ENCODE results near the gene RANGRF.

The RANGRF gene

DNA sequence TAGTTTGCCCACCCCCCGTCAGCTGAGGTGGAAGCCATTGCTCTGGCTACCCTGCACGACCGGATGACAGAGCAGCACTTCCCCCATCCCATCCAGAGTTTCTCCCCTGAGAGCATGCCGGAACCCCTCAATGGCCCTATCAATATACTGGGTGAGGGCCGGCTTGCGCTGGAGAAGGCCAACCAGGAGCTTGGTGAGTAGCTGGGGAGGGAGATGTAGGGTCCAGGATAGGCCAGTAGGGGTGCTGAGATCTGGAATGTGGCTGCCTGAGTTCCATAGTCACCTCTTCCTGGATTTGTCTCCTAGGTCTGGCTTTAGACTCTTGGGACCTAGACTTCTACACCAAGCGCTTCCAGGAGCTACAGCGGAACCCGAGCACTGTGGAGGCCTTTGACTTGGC lies 33.0 kb upstream of the RANGRF start:
- peak; percentile 60 for ATAC-seq
- TF ChIP-seq ZNF70 (CRISPR knock-in tag; IDR thresholded peaks at IDR 0.05) (no peak), BACH2 (CRISPR knock-in tag; IDR thresholded peaks at IDR 0.05; ENCODE audit: borderline replicate concordance) (no peak), ESRRG (CRISPR knock-in tag; IDR thresholded peaks at IDR 0.05) (no peak), TCF4 (CRISPR knock-in tag; IDR thresholded peaks at IDR 0.05; ENCODE audit: borderline replicate concordance) (no peak), ZC3H10 (CRISPR knock-in tag; IDR thresholded peaks at IDR 0.05) (no peak), OSR1 (CRISPR knock-in tag; IDR thresholded peaks at IDR 0.05) (no peak), ZFP30 (CRISPR knock-in tag; IDR thresholded peaks at IDR 0.05) (no peak), ZNF8 (CRISPR knock-in tag; IDR thresholded peaks at IDR 0.05) (no peak), ZNF565 (CRISPR knock-in tag; conservative IDR thresholded peaks at IDR 0.05; ENCODE audit: low read depth) (no peak), SNAI2 (CRISPR knock-in tag; IDR thresholded peaks at IDR 0.05) (no peak), TOX (CRISPR knock-in tag; IDR thresholded peaks at IDR 0.05; ENCODE audit: borderline replicate concordance) (no peak), RARB (CRISPR knock-in tag; IDR thresholded peaks at IDR 0.05) (no peak), GLIS3 (CRISPR knock-in tag; IDR thresholded peaks at IDR 0.05) (no peak)
- TF ChIP-seq, protein P1, sequence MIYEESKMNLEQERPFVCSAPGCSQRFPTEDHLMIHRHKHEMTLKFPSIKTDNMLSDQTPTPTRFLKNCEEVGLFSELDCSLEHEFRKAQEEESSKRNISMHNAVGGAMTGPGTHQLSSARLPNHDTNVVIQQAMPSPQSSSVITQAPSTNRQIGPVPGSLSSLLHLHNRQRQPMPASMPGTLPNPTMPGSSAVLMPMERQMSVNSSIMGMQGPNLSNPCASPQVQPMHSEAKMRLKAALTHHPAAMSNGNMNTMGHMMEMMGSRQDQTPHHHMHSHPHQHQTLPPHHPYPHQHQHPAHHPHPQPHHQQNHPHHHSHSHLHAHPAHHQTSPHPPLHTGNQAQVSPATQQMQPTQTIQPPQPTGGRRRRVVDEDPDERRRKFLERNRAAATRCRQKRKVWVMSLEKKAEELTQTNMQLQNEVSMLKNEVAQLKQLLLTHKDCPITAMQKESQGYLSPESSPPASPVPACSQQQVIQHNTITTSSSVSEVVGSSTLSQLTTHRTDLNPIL (CRISPR knock-in tag; IDR thresholded peaks at IDR 0.05; ENCODE audit: low read depth) = no peak
- TF ChIP-seq, protein P2, sequence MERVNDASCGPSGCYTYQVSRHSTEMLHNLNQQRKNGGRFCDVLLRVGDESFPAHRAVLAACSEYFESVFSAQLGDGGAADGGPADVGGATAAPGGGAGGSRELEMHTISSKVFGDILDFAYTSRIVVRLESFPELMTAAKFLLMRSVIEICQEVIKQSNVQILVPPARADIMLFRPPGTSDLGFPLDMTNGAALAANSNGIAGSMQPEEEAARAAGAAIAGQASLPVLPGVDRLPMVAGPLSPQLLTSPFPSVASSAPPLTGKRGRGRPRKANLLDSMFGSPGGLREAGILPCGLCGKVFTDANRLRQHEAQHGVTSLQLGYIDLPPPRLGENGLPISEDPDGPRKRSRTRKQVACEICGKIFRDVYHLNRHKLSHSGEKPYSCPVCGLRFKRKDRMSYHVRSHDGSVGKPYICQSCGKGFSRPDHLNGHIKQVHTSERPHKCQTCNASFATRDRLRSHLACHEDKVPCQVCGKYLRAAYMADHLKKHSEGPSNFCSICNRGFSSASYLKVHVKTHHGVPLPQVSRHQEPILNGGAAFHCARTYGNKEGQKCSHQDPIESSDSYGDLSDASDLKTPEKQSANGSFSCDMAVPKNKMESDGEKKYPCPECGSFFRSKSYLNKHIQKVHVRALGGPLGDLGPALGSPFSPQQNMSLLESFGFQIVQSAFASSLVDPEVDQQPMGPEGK (CRISPR knock-in tag; IDR thresholded peaks at IDR 0.05; ENCODE audit: borderline replicate concordance) = no peak

DNA sequence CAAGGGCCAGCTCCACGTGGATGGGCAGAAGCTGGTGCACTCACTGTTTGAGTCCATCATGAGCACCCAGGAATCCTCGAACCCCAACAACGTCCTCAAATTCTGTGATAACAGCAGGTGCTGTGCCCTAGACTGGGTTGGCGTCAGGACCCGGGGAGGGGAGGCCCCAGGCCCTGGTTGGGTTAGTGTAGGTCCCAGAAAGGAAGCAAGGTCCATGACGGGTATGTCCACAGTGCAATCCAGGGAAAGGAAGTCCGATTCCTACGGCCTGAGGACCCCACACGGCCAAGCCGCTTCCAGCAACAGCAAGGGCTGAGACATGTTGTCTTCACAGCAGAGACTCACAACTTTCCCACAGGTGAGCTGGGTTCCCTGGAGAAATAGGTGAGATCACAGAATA lies 32.2 kb upstream of the RANGRF start:
- ATAC-seq = no peak
- TF ChIP-seq ZNF8 (CRISPR knock-in tag; IDR thresholded peaks at IDR 0.05) (no peak), SNAI2 (CRISPR knock-in tag; IDR thresholded peaks at IDR 0.05) (no peak), ESRRG (CRISPR knock-in tag; IDR thresholded peaks at IDR 0.05) (no peak), ZFP3 (CRISPR knock-in tag; IDR thresholded peaks at IDR 0.05) (no peak), ZFP30 (CRISPR knock-in tag; IDR thresholded peaks at IDR 0.05) (no peak), TCF4 (CRISPR knock-in tag; IDR thresholded peaks at IDR 0.05; ENCODE audit: borderline replicate concordance) (no peak), PPARA (CRISPR knock-in tag; IDR thresholded peaks at IDR 0.05; ENCODE audit: borderline replicate concordance) (no peak), CSDC2 (CRISPR knock-in tag; IDR thresholded peaks at IDR 0.05) (no peak), TOX (CRISPR knock-in tag; IDR thresholded peaks at IDR 0.05; ENCODE audit: borderline replicate concordance) (no peak), ARNTL (CRISPR knock-in tag; IDR thresholded peaks at IDR 0.05; ENCODE audit: borderline replicate concordance, low read depth) (no peak), RARB (CRISPR knock-in tag; IDR thresholded peaks at IDR 0.05) (no peak), ZNF565 (CRISPR knock-in tag; conservative IDR thresholded peaks at IDR 0.05; ENCODE audit: low read depth) (no peak), GLIS3 (CRISPR knock-in tag; IDR thresholded peaks at IDR 0.05) (no peak), OSR1 (CRISPR knock-in tag; IDR thresholded peaks at IDR 0.05) (no peak)
- TF ChIP-seq, protein P3, sequence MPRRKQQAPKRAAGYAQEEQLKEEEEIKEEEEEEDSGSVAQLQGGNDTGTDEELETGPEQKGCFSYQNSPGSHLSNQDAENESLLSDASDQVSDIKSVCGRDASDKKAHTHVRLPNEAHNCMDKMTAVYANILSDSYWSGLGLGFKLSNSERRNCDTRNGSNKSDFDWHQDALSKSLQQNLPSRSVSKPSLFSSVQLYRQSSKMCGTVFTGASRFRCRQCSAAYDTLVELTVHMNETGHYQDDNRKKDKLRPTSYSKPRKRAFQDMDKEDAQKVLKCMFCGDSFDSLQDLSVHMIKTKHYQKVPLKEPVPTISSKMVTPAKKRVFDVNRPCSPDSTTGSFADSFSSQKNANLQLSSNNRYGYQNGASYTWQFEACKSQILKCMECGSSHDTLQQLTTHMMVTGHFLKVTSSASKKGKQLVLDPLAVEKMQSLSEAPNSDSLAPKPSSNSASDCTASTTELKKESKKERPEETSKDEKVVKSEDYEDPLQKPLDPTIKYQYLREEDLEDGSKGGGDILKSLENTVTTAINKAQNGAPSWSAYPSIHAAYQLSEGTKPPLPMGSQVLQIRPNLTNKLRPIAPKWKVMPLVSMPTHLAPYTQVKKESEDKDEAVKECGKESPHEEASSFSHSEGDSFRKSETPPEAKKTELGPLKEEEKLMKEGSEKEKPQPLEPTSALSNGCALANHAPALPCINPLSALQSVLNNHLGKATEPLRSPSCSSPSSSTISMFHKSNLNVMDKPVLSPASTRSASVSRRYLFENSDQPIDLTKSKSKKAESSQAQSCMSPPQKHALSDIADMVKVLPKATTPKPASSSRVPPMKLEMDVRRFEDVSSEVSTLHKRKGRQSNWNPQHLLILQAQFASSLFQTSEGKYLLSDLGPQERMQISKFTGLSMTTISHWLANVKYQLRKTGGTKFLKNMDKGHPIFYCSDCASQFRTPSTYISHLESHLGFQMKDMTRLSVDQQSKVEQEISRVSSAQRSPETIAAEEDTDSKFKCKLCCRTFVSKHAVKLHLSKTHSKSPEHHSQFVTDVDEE (CRISPR knock-in tag; IDR thresholded peaks at IDR 0.05) = no peak
- TF ChIP-seq, protein P1 (CRISPR knock-in tag; IDR thresholded peaks at IDR 0.05; ENCODE audit: low read depth) = no peak
- TF ChIP-seq, protein P4, sequence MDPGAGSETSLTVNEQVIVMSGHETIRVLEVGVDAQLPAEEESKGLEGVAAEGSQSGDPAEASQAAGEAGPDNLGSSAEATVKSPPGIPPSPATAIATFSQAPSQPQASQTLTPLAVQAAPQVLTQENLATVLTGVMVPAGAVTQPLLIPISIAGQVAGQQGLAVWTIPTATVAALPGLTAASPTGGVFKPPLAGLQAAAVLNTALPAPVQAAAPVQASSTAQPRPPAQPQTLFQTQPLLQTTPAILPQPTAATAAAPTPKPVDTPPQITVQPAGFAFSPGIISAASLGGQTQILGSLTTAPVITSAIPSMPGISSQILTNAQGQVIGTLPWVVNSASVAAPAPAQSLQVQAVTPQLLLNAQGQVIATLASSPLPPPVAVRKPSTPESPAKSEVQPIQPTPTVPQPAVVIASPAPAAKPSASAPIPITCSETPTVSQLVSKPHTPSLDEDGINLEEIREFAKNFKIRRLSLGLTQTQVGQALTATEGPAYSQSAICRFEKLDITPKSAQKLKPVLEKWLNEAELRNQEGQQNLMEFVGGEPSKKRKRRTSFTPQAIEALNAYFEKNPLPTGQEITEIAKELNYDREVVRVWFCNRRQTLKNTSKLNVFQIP (CRISPR knock-in tag; IDR thresholded peaks at IDR 0.05; ENCODE audit: borderline replicate concordance, low read depth) = no peak

DNA sequence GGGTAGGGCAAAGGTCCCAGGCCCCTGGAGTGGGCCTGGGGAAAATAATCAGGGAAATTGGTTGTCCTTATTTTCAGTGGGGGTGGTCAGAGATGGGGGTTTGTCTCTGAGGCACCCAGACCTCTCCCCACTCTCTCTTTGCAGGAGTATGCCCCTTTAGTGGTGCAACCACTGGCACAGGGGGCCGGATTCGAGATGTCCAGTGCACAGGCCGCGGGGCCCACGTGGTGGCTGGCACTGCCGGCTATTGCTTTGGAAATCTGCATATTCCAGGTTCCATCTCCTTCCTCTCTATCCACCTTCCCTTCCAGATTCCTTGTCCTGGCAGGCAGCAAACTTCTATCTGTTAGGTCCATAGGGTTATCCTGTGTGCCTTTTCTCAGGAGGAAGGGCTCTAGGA lies 31.8 kb upstream of the RANGRF start:
- no peak for ATAC-seq
- TF ChIP-seq CSDC2 (CRISPR knock-in tag; IDR thresholded peaks at IDR 0.05) (no peak), ISL1 (CRISPR knock-in tag; IDR thresholded peaks at IDR 0.05) (no peak), ZFP3 (CRISPR knock-in tag; IDR thresholded peaks at IDR 0.05) (no peak), TOX (CRISPR knock-in tag; IDR thresholded peaks at IDR 0.05; ENCODE audit: borderline replicate concordance) (no peak), ZNF8 (CRISPR knock-in tag; IDR thresholded peaks at IDR 0.05) (no peak), ZNF565 (CRISPR knock-in tag; conservative IDR thresholded peaks at IDR 0.05; ENCODE audit: low read depth) (no peak), ZFP30 (CRISPR knock-in tag; IDR thresholded peaks at IDR 0.05) (no peak), ESRRG (CRISPR knock-in tag; IDR thresholded peaks at IDR 0.05) (no peak)
- TF ChIP-seq, protein P4 (CRISPR knock-in tag; IDR thresholded peaks at IDR 0.05; ENCODE audit: borderline replicate concordance, low read depth) = no peak
